Skeletal muscle tissue (tissue), 4 donors: ENCODE data around the gene SHROOM3. TPM values are rescaled to one million over a fixed set of nuclear protein-coding genes. Genes with fewer than 3 reads are reported as not detected.

Experiments used
- H3K27ac ChIP-seq: one replicate; pipeline ENCODE4 v1.7.0; 2013; ENCODE audit warnings: mild to moderate bottlenecking, low read depth, low read length, inconsistent platforms
- H3K27me3 ChIP-seq, 3 donors: one replicate each; pipeline ENCODE4 v1.7.0; 2013; ENCODE audit warnings: low read length in 3 of 3; ENCODE audit not compliant: control insufficient read depth in 3 of 3, insufficient read depth in 3 of 3
- H3K36me3 ChIP-seq, 3 donors: one replicate each; pipeline ENCODE4 v1.7.0; 2013; ENCODE audit warnings: low read length in 3 of 3; ENCODE audit not compliant: control insufficient read depth in 3 of 3, insufficient read depth in 3 of 3
- H3K4me1 ChIP-seq, 3 donors: one replicate each; pipeline ENCODE4 v1.7.0; 2013; ENCODE audit warnings: low read length in 3 of 3, mild to moderate bottlenecking in 3 of 3; ENCODE audit not compliant: control insufficient read depth in 3 of 3, insufficient read depth in 3 of 3
- H3K4me3 ChIP-seq, 3 donors: one replicate each; pipeline ENCODE4 v1.7.0; 2013; ENCODE audit warnings: low read length in 3 of 3
- H3K9ac ChIP-seq, 3 donors: one replicate each; pipeline ENCODE4 v1.7.0; 2013; ENCODE audit warnings: low read length in 3 of 3, mild to moderate bottlenecking in 3 of 3, moderate library complexity in 2 of 3, low read depth in 1 of 3
- H3K9me3 ChIP-seq, 3 donors: one replicate each; pipeline ENCODE4 v1.7.0; 2013; ENCODE audit warnings: low read length in 3 of 3; ENCODE audit not compliant: control insufficient read depth in 3 of 3
- total RNA-seq: library from RNA; depleted of rRNA; stranded (reverse); fragments of >200 nt; gene quantifications from one replicate; pipeline ENCODE4 v1.2.3, GENCODE V29; 2014
- donor health status: Osteomylitis.

The SHROOM3 gene
- total RNA-seq, 1 donor from 2014 or later = 21.4 TPM

DNA sequence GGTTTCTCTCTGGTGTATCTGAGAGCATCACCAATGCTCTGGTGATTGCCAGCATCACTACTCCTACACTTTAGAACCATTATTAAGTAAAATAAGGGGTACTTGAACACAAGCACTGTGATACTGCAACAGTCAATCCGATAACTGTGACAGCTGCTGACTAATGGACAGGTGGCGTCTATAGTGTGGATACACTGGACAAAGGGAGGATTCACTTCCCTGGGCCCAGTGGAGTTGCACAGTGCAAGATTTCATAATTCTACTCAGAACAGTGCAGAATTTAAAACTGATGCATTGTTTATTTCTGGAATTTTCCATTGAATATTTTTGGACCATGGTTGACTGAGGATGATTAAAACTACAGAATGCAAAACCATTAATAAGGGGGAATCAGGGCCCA lies 97.8 kb downstream of the SHROOM3 start:
- no peak overlapping the region for H3K27ac ChIP-seq

GRCh38 chr4:76533314-76533713 lies 98.3 kb downstream of the SHROOM3 start:
- Histone ChIP-seq H3K9ac (no peak overlapping the region), H3K4me3 (no peak overlapping the region), H3K36me3 (no peaks in the 10 kb centered on the region), H3K9me3 (no peaks in the 10 kb centered on the region), H3K4me1 (peaks cover 0 to 3% (median 0%) of the 10 kb centered on the region in 3 donors), H3K27me3 (no peaks in the 10 kb centered on the region), H3K27ac (no peak overlapping the region)

More for the DNA sequence above, 97.8 kb downstream of the SHROOM3 start:
- H3K4me3 ChIP-seq = no peak overlapping the region
- H3K9me3 ChIP-seq = no peaks in the 10 kb centered on the region
- no peaks in the 10 kb centered on the region for H3K36me3 ChIP-seq
- peaks cover 0 to 3% (median 0%) of the 10 kb centered on the region in 3 donors for H3K4me1 ChIP-seq
- no peaks in the 10 kb centered on the region for H3K27me3 ChIP-seq
- no peak overlapping the region for H3K9ac ChIP-seq

GRCh38 chr4:76535603-76536372 lies 100.8 kb downstream of the SHROOM3 start:
- Histone ChIP-seq H3K9ac (no peak overlapping the region), H3K27ac (no peak overlapping the region), H3K4me3 (no peak overlapping the region), H3K9me3 (no peaks in the 10 kb centered on the region), H3K27me3 (no peaks in the 10 kb centered on the region), H3K4me1 (peaks cover 0 to 3% (median 0%) of the 10 kb centered on the region in 3 donors), H3K36me3 (no peaks in the 10 kb centered on the region)

DNA sequence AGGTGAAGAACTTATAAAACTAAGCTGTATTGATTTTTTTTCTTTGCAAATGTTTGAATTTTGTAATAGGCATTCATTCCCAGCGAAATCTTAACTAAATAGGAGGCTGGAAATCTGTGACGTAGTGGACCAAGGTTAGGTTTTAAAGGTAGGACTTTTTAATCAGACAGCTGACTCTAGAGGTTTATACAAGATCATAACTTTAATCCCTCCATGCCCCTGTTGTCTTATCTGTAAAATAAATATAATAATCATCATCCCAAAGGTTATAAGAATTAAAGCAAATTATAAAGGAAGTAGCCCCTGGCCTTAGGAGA lies 101.3 kb downstream of the SHROOM3 start:
- Histone ChIP-seq H3K27ac (no peak overlapping the region), H3K9me3 (no peaks in the 10 kb centered on the region), H3K27me3 (no peaks in the 10 kb centered on the region), H3K4me1 (peaks cover 0 to 3% (median 0%) of the 10 kb centered on the region in 3 donors), H3K9ac (no peak overlapping the region), H3K36me3 (no peaks in the 10 kb centered on the region), H3K4me3 (no peak overlapping the region)

DNA sequence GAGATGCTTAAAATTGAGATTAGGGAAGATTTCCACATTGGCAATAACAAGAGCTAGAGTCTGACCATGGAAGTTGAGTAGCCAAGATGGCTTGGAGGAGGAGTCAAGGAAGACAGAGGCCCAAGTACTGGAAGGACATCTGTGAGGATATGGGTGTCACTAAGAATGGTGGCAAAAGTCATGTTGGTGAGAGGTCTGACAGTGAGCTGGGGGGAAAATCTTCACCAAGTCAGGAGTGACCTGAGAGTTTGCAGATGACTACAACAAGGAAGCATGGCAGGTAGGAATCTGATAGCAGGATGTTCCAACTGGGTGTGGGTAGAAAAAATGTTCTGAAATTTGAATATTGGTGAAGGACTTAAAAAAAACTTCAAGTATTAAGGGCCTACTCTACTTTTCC lies 103.3 kb downstream of the SHROOM3 start:
- Histone ChIP-seq H3K4me3 (no peak overlapping the region), H3K27ac (no peak overlapping the region), H3K36me3 (no peaks in the 10 kb centered on the region), H3K27me3 (no peaks in the 10 kb centered on the region), H3K9ac (no peak overlapping the region), H3K9me3 (no peaks in the 10 kb centered on the region), H3K4me1 (peaks cover 0 to 3% (median 0%) of the 10 kb centered on the region in 3 donors)

DNA sequence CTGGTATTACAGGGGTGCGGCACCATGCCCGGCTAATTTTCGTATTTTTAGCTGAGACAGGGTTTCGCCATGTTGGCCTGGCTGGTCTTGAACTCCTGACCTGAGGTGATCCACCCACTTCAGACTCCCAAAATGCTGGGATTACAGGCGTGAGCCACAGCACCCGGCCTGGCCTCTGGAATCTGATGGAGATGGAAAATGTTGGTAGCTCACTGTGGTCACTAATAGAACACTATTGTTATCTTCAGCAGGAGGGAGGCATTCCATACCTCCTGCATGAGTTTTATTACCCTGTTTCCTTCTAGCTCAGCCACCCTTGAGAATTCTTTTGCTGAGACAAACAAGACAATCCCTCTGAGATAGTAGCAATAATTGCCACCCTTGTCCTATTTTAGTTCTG lies 105.0 kb downstream of the SHROOM3 start:
- no peak overlapping the region for H3K27ac ChIP-seq
- H3K27me3 ChIP-seq = no peaks in the 10 kb centered on the region
- H3K4me3 ChIP-seq = no peak overlapping the region
- H3K9ac ChIP-seq = no peak overlapping the region
- no peaks in the 10 kb centered on the region for H3K9me3 ChIP-seq
- no peaks in the 10 kb centered on the region for H3K4me1 ChIP-seq
- no peaks in the 10 kb centered on the region for H3K36me3 ChIP-seq

DNA sequence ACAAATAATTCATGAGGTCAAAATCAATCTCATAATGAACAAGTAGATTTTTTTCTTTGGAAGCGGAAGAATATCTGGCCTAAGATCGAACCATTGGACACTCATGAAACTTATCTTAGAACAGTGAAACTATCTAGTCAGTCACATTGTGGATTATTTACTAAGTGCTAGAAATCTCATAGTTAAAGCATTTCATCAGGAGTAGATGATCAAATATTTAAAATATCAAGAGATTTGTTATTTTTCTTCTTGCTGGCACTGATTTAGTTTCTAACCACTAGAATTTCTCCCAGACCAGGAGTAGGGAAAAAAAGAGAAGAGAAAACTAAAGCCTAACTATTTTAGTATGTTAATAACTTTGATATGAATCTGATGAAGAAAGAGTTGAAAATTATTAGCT lies 105.5 kb downstream of the SHROOM3 start:
- no peak overlapping the region for H3K27ac ChIP-seq
- H3K9me3 ChIP-seq = no peaks in the 10 kb centered on the region
- no peak overlapping the region for H3K4me3 ChIP-seq
- no peak overlapping the region for H3K9ac ChIP-seq
- no peaks in the 10 kb centered on the region for H3K27me3 ChIP-seq
- H3K36me3 ChIP-seq = no peaks in the 10 kb centered on the region
- no peaks in the 10 kb centered on the region for H3K4me1 ChIP-seq

GRCh38 chr4:76543378-76543777 lies 108.3 kb downstream of the SHROOM3 start:
- Histone ChIP-seq H3K4me3 (no peak overlapping the region), H3K9ac (no peak overlapping the region), H3K36me3 (no peaks in the 10 kb centered on the region), H3K27ac (no peak overlapping the region), H3K9me3 (no peaks in the 10 kb centered on the region), H3K4me1 (peaks cover 0 to 5% (median 0%) of the 10 kb centered on the region in 3 donors), H3K27me3 (no peaks in the 10 kb centered on the region)

- peaks cover 0 to 5% (median 0%) of the 10 kb centered on the region in 3 donors for H3K4me1 ChIP-seq
- H3K4me3 ChIP-seq = no peak overlapping the region
- H3K27ac ChIP-seq = no peak overlapping the region
- H3K9ac ChIP-seq = no peak overlapping the region
- no peaks in the 10 kb centered on the region for H3K9me3 ChIP-seq
- H3K36me3 ChIP-seq = no peaks in the 10 kb centered on the region
- no peaks in the 10 kb centered on the region for H3K27me3 ChIP-seq
Observed at GRCh38 chr4:76544725-76545124, 109.7 kb downstream of the SHROOM3 start.

DNA sequence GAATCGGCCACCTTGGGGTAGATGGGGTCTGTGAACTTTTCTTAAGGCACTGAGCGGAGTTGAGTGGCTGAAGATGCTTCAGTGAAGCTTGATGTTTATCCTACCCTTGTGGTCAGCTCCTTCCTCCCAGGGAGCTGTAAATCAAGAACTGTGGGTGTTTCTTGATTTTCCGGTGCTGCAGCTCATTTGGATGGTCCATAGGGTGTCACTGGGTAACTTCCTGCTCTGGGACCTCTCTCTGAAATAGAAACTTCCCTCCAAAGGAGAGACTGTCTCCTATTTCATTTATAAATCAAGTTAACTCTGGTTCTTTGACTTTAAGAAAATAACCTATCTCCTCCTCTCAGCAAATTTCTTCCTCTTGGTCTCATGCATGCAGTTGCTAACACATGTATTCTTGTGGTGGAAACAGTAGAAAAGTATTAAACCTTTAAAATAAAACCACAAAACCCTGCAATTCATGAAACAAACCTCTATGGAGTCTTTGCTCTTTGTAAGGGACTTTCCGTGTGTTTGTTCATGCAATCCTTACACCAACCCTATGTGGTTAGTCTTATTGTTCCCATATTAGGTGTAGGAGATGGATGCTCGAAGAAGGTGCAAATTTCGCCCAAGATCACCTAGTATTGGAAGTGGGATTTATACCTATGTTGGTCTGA lies 110.3 kb downstream of the SHROOM3 start:
- H3K36me3 ChIP-seq = no peaks in the 10 kb centered on the region
- no peak overlapping the region for H3K9ac ChIP-seq
- no peaks in the 10 kb centered on the region for H3K9me3 ChIP-seq
- no peak overlapping the region for H3K4me3 ChIP-seq
- peaks cover 0 to 5% (median 0%) of the 10 kb centered on the region in 3 donors for H3K4me1 ChIP-seq
- no peak overlapping the region for H3K27ac ChIP-seq
- no peaks in the 10 kb centered on the region for H3K27me3 ChIP-seq
